NCI-H345 treated with DMSO at 0.1 percent for 48 hours (cell line): ENCODE results near the gene TSC22D1.

Experiments
- DNase-seq: peaks from one replicate; lab custom pipeline; 2025; ENCODE audit not compliant: unreplicated experiment; lab: John Stamatoyannopoulos, UW

Gene TSC22D1

DNA sequence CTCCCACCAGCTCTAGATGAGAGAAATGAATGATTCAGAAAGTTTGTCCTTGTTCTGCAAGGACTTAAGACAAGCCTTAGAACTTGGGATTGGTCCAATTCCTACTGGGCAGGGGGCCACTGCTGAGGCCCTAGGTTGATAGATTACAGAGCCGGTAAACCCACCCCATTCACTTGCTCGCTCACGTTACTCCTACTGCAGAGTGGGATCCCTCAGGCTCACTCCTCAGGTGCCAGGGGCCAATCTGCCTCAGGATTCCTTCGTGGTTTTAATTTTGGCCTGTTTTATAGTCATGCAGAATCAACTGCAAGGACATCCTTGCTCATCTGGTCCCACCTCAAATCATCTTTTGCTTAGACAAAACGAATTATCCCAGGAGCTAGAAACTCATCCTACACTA is 143.5 kb downstream of the TSC22D1 start:
- DNase-seq: no peak

DNA sequence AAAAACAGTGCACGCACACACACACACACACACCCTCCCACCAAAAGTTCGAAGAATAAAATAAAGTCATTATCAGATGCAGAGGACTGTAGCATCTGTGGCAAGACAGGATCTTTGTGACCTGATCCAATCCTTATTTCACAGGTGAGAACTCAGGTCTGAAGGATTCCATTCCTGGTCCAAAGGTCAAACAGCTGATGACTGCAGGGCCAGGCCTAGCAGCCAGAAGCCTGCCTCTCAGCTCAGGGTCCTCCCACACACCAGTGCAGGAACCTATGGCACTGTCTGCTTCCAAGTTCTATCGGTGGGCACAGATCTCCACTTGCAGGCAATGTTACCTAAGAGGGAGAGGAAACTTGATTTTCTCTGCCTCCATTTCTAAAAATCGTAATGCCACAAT is 145.0 kb downstream of the TSC22D1 start:
- DNase-seq: no peak

DNA sequence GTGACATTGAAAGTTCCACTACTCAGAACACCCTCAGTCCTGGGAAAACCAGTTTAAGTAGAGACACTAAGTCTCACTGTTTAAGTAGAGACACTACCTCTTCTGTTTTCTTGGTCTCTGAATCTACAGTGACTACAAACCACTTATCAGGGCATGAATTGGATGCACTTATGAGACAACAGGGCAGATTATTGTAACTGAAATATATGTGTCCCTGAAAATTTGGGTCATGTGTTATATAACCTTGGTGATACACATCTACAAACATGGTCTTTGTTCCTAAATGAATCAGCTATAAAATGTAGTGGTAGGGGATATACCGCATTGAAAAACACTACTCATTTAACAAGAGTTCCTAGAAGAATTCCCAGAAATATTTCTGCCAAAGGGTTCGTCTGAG is 146.8 kb downstream of the TSC22D1 start:
- DNase-seq: no peak

DNA sequence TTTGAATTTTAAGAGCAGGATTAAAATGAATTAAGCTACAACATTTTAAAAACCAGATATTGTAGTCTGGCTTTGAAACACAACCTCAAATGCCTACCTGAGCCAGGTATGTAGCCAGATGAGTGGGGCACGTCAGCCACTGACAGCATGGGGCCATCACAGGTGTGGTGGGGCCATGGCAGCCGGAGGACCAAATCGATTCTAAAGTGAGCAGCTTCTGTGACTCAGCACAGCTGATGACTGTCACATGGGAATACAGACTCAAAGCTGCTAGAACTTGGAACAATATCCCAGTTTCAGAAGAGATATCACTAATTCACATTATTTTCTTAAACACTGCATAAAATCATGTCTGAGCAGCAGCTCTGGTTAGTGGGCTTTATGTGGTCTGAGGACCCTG is 149.7 kb downstream of the TSC22D1 start:
- no peak for DNase-seq

DNA sequence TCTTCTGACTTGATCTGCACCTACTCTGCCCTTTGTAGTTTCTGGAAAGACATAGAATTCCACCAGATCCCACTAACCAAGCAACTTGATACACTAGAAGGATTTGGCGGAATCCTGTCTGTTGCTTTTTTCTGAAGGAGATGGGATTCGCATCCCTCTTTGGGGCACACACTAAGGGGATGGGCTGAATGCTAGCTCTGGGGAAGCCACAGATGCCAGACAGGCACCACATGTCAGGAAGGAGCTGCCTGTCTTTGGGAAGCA is 150.4 kb downstream of the TSC22D1 start:
- no peak for DNase-seq

DNA sequence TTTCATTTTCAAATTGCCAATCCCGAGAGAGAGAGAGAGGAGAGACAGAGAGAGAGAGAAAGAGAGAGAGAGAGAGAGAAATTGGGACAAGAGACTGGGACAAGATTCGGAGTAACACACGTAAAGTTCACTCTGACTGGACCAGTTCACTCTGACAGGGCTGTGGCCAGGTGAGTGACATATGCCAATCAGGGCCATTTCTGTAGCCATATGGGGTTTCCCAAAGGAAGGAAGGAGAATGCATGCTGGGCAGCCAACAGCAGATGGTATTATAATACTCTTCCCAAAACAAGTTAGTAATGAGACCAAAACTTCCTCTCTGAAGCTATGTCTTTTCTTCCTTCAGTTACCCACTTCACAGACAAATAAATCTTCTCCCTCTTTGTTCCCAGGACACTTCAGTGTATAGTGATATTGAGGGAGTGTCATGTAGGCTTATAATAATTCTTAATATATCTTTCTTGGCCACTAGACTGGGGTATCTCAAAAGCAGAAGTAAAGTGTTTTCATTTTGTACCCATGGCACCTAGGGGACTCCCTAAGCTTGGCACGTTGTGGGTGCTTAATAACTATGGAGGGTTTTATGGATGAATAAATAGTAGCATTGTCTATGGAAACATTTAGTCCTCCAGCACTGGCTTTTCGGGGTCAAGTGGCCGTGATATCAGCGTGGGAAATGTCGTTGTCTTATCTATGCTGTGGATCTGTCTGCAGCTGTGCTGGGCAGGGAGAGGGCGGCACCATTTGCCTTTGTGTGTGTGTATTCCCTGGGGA is 150.9 kb downstream of the TSC22D1 start:
- DNase-seq: no peak

DNA sequence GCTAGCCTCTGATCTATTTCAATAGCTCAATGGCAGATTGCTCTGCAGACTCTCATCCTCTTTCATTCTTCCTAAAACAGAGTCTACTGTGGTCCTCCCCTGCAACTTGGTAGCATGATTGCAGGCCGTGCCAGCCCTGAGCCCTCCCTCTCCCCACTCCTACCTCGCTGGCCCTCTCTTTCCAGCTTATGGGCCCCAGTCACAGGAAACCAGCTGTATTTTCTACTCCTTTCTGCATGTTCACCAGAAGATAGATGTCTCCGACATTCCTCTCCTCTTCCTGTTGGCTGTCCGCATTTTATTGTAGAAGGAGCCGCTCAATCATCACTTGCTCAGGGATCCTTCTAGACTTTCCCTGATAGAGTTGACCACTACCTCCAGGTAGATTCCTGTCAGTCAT is 152.3 kb downstream of the TSC22D1 start:
- no peak for DNase-seq

DNA sequence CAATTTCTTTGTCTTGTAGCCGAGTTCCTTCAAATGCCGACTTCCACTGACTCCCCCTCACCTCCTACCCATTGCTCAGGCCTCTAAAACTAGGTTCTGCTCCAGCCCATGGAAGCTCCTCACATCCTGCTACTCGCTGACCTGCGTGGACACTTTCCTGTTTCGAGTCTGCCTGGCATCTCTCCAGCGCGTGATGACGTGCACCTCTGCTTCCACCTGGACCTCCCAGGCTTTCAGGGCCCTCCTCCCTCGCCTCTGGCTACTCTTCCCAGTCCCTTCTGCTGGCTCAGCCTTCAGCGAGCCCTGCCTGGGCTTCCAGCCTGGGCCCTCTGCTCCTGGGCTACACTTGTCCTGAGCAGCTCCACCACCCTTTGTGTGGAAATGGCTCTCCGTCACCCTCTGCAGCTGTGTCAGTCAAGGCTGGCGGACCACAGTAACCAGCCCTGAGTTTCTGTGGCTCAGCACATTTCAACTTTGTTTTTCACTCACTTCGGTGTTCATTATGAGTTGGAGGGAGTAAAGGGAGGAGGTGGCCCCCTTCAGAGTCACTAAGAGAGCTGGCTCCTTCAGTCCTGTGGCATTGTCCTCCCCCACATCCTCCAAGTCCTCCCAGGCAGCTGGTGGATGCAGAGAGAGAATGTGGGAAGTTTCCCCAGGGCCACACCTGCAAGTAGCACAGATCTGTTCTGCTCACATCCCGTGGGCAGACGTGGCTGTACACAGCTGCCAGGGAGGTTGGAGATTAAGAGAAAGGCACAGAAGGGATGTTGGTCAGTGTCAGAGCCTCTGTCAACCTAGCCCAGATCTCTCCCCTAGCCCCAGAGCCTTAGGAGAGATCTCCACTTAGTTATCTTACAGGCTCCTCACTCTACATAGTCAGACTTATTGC is 153.1 kb downstream of the TSC22D1 start:
- no peak for DNase-seq

DNA sequence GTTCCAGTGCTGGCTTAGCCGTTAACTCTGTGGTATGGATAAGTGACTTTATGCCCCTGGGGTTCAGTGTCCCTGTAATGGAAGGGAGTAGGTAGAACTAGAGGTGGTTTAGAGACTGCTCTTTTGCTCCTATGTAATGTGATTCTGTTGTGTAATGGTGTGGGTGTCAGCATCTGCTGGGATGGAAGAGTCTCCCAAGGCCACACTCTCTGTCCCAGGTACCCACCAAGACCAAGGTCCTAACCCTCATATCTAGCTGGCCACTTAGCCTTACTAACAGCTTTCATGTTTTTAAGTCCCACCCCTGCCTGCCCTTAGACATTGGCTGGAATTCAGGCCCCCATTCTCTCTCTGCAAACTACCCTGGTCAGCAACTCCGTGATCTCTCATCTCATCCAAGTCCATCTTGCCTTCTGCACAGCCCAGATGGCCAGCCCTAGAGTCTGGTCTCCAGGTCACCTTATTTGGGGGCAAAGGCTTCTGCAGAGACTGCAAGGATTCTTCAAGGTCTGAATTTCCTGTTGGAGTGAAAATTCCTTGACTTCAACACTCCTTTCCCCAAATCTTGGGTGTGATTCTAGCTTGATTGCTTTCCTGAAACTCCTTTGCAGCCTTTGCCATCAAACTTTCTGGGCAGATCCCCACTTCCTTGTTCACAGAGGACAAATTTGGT is 154.1 kb downstream of the TSC22D1 start:
- DNase-seq: no peak

DNA sequence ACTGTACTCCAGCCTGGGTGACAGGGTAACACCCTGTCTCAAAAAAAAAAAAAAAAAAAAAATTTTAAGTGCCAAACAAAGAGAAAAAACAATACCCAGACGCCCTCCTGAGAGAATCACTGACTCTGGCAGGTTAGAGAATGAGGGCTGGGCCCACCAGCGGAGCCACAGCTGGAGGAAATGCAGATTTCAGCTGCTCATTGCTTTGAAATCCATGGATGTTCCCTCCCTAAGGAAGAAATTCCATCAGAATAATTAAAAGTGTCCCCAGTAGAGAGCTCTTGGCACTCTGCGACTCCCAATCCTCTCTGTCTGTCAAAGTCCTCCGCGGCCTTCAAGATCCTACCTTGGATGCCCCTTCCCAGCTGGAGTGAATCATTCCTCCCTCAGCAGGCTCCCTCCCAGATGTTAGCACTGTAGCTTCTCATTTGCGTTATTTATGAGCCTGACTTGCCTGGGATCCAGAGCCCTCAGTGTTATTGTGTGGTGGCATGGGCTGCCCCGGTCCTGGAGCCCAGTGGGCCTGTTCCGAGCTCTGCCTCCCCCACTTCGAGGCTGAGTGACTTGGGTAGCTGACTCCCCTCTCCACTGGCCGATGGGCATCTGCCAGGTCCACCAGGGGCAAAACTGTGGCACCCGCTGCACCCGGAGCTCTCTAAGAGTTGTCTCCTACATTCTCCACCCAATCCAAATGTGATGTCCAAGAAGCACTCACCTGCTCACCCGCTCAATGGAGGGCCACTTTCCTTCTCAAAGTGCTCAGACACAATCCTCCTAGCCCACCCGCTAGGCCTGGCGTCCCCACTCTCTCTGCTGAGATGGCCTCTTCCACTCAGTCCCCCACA is 155.5 kb downstream of the TSC22D1 start:
- no peak for DNase-seq

DNA sequence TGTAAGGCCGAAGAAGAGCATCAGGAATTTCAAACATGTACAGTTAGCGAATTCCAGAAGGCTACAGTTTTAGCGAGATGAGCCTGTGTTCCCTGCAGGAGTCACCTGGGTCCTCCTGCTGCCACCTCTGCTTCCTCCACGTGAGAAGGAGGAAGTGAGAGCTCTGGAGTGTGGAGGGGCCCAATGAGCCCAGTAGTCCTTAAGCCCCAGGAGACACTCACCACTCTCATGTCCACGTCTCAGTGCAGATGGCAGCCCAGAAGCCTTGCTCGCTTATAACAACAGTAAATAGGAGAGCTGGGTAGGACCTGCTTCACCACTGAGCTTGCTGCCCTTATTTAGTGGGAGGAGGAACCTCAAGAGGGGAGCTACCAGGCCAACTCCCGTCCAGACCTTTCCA is 158.3 kb downstream of the TSC22D1 start:
- no peak for DNase-seq

DNA sequence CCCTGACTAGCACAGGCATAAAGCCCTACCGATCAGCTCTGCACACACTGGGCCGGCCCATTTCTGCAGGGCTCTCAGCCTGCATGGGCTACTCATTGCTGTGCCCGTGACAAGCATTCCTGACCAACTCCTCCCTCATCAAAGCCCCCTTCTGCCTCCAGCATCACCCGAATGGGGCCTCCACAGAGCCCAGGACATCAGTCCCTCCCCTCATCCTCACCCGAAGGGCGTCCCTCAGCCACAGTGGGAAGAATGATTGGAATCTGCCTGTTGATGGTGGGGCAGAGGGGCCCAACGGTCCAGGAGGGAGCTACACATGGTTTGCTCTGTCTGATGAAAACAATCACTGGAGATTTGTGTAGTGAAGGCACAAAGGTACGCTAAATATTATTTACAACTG is 158.7 kb downstream of the TSC22D1 start:
- no peak for DNase-seq

DNA sequence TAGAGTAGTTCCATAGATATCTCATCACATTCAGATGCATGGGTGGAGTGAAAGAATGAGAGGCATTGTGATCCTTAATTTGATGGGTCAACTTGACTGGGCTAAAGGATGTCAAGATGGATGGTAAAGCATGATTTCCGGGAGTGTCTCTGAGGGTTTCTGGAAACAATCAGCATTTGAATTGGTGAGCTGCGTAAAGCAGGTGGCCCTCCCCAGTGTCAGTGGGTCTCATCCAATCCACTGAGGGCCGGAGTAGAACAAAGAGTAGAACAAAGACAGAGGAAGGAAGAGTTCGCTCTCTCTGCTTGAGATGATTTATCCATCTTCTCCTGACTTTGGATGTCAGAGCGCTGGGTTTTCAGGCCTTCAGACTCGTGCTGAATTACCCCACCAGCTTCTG is 159.4 kb downstream of the TSC22D1 start:
- DNase-seq: no peak

DNA sequence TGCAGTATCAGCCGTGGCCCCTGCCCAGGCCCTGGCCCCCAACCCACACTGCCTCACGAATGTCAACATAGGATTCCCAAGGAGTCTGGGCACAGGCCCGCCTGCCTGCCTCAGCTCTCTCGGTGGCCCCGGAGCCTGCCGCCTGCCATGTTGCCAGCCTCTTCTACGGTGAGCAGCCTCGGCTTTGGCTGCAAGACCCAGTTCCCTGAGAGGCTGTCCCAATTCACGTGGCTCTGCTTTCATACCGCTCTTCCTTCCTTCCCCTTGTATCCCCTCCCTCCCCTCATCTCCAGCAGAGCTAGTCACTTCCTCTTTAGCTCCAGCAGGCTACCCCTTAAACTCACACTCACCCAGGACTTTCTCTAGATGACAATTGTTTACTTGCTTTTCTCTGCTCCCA is 159.8 kb downstream of the TSC22D1 start:
- no peak for DNase-seq

DNA sequence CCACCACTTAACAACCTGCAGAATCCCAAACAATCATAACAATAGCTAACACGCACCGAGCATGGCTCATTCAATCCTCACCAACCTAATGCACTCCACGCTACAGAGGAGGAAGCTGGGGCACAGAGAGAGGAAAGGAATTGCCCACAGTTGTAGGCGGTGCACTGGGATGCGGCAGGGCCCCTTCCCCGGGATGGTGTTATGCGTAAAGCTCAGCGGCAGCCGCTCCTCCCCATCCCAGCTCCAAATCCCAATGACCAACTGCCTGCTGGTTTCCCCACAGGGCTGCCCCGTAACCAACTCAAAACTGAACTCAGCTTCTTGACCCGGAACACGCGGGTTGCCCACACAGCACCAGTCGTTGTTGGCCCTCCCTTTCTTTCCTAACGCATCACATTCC is 160.3 kb downstream of the TSC22D1 start:
- no peak for DNase-seq

DNA sequence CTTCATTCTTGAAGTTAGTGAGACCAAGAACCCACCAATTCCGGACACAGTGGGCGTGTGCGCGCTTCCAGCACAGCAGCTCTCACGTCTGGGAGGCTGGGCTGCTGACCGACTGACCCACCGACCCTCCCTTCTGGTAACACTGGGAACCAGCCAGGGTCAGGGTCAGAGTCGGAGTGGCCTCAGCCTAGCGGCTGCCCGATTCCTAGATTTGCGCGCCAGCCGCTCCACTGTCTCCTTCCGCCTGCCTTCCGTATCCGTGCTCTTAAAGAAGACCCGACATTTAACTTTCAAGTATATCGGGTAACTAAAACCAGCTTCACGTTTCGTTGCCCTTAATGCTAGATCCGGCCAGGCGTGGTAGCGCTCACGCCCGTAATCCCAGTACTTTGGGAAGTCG is 161.4 kb downstream of the TSC22D1 start:
- DNase-seq: no peak

DNA sequence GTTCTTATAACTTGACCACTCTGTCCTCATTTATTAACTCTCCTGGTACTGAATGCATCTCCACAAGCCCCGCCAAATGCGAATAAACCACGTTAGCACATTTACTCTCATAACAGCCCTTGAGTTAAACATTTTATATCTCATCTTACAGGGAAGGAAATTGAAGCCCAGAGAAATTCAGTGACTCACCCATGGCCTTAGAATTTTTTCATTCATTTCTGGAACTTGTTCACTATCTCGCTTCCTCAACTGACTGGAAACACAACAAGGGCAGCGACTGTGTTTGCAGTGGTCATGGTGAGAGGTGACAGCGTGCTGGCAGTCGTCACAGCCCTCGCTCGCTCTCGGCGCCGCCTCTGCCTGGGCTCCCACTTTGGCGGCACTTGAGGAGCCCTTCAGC is 163.0 kb downstream of the TSC22D1 start:
- DNase-seq: no peak

DNA sequence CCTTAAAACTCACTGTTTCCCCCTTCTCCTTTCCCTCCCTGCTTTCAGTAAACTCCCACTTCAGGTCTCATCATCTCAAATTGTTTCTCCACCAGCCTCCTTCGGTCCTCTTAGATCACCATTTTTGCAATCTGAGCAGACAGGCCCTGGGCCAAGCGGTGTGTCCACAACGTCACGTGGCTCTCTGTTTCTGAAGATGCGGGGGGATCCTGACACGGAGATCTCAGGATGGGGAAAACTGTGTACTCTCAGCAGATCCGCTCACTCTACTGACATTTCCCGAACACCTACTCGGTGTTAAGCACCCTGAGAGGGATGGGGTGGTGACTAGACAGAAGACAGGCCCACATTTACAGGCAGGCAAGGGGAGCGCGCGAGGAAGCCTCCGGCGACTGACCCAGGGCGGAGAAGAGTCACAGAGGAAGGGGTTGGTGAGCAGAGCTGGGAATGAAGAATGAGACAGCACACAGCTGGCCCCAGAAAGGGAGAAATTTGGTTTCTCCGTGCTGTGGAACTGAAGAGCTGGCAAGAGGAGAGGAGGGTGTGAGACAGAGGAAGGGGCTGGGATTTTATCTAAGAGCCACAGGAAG is 163.7 kb downstream of the TSC22D1 start:
- no peak for DNase-seq

DNA sequence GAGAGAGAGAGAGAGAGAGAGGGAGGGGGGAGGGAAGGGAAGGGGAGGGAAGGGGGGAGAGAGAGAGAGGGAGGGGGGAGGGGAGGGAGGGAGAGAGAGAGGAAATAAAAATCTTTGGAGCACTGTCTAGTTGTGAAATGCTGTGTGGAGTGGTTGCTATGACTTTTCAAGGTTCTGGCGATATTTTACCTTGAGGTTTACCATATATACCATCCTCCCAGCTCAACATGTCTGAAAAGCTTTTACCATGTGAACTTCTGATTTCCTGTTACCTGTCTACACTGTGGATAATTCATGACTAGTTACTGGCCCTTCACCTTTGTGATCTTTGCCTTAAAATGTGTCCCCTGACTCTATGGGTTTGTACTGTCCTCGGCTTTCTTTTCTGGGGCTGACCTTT is 164.3 kb downstream of the TSC22D1 start:
- DNase-seq: no peak

DNA sequence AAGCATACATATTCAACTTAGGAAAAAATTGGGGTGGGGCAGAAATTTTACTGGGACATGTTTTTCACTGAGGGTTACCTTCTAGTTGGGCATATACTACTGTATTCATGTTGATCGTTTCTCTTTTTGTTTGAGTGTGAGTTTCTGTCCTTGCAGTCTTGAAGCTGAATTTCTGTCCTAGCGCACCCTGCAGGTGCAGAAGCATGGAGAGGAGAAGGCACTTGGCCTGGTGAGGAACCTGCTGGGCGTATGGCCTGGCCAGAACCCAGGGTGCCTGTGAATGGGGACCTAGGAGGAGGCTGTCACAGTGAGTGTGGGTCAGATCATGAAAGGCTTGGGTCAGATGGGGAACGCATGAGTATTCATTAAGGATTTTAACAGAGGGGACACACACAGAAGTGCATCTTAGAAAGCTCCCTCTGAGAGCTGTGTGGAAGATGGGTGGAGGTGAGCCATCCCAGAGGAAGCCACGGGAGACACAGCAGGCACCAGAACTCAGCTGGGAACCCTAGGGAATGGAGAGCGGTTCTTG is 165.7 kb downstream of the TSC22D1 start:
- no peak for DNase-seq

DNA sequence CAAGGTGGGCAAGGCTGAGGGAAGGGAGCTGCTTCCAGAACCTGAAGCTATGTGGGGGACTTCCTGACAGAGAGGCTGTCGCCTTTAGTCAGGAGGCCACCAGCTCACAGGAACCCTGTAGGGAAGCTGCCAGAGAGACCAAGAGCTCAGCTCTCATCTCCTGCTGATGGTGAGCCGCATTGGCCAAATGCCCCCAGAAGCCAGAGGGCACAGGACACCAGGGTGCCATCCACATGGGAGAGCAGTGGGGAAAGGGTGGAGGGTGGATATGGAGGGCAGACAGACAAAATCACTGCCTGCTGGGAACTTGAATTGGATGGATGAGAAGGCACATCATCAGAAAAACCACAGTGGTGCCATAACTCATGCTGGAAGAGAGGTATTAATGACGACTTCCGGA is 166.5 kb downstream of the TSC22D1 start:
- DNase-seq: no peak
